Germinal center (tissue), 1 donor: ENCODE results near the gene SARS1.

Experiments
- DNase-seq: peaks from one replicate; pipeline ENCODE4 v3.0.0; 2012; ENCODE audit warnings: mixed read lengths, low spot score

SARS1 gene

DNA sequence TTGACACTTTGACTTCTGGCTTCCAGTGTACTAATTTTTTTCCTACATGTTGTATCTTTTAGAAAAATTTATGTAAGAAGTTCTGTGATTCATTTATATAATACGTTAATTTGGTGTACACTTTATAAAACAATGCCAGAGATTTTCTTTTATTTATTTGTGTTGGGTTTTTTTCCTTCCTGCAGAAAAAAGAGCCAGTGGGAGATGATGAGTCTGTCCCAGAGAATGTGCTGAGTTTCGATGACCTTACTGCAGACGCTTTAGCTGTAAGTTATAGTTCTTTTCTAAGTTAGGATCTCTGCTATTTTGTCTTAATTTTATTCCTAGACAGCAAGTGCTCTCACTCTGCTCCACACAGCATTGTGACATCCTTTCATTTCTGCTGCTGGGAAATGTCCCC is 14.4 kb downstream of the SARS1 start:
- no peak for DNase-seq

DNA sequence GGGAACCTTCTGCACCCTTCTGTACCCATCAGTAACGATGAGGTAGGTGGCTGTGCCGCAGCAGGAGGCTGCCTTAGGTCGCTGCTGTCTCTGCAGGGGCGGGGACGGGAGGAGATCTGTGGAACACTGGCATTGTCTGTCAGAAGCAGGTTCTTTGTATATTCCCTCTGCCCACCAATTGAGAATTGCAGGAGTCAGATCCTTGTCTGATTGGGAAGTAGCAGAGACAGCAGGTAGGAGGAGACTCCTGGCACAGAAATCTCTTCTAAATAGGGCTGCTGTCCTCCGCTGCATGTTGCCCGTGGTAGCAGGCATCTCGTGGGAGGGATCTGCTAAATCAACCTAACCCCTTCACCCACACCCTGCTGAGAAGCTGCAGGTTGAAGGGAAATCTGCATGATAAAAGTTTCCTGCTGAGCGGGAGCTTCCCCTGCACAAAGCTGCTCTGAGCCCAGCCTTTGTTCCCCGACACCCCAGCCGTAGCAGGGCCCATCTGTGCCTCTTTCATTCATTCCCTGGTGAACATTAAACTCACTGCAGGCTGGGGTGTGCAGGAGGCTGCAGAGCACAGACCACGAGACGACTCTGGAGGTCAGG is 15.9 kb downstream of the SARS1 start:
- DNase-seq = no peak

- no peak for DNase-seq
Observed at GRCh38 chr1:109231066-109231465, 17.3 kb downstream of the SARS1 start.

DNA sequence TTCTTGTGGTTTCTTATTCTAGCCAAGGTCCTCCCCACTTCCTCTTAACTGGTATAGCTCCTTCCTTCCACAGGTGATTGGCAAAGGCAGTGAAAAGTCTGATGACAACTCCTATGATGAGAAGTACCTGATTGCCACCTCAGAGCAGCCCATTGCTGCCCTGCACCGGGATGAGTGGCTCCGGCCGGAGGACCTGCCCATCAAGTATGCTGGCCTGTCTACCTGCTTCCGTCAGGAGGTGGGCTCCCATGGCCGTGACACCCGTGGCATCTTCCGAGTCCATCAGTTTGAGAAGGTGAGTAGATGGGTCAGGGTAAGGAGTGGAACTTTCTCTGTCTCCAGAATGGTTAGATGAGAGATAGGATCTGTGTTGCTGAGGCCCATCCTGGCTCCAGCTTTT is 21.4 kb downstream of the SARS1 start:
- DNase-seq = no peak

GRCh38 chr1:109237512-109237911 is 23.8 kb downstream of the SARS1 start:
- no peak for DNase-seq

DNA sequence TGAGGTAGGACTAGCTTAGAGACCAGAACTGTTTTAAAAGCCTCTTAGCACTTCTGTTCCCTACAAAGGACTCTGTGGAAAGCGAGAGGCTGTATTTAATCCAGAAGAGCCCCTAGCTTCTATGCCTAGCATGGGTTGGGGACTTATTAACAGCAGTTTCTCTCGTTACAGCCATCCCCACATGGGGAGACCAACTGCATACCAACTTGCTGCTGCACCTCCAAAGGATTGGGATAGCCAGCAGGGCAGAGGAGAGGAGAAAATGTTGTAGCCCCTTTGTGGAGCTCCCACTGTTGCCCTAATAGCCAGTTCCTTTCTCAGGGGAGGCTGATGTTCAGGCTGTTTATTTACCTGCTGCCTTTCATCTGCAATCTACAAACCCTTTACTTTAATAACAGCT is 24.7 kb downstream of the SARS1 start:
- DNase-seq = no peak

DNA sequence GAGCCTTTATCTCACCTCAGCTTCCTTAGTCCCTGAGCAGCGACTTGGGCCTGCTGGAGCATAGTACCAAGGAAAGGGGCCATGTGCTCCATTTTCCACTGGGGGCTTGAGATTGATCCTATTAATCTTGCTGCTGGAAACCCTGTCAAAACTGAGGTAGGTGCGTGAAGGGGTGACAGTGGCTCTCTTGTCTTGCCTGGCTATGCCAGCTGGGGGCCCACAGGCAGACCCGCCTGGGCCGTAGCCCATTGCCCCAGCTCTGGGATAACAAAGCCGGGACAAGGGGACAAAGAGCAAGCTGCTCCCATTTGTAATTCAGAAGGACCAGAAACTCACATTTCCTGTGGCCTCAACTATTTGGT is 25.3 kb downstream of the SARS1 start:
- no peak for DNase-seq

DNA sequence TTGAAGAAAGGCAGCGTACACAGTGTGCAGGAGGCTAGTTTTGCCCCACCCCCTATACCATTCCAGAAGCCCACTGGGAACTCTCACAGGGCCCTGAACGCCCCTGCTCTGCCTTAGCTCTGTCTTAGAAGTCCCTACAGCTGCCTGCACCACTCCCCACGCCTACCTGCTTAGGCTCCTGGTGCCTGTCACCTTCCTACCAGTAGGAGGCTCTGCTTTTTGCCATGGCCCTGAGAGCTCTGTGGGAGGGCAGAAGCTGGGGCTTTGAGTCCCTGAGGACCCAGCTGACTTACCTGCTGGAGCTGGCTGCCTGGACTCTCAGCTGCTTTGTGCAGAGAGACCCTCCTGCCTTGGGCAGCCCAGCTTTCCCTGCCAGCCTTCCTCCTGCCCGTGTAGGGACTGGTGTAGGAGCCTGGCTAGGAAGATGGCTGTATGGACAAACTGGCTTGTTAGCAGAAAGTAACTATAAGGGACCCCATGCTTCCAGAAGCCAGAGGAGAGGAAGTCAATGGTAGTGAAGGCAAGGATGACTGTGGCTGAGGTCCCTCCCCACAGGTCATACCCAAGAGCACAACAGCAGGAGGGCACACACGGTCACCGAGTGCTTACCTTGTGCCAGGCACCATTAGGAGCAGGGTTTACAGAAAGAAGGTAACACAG is 25.8 kb downstream of the SARS1 start:
- DNase-seq = peak; percentile 74

DNA sequence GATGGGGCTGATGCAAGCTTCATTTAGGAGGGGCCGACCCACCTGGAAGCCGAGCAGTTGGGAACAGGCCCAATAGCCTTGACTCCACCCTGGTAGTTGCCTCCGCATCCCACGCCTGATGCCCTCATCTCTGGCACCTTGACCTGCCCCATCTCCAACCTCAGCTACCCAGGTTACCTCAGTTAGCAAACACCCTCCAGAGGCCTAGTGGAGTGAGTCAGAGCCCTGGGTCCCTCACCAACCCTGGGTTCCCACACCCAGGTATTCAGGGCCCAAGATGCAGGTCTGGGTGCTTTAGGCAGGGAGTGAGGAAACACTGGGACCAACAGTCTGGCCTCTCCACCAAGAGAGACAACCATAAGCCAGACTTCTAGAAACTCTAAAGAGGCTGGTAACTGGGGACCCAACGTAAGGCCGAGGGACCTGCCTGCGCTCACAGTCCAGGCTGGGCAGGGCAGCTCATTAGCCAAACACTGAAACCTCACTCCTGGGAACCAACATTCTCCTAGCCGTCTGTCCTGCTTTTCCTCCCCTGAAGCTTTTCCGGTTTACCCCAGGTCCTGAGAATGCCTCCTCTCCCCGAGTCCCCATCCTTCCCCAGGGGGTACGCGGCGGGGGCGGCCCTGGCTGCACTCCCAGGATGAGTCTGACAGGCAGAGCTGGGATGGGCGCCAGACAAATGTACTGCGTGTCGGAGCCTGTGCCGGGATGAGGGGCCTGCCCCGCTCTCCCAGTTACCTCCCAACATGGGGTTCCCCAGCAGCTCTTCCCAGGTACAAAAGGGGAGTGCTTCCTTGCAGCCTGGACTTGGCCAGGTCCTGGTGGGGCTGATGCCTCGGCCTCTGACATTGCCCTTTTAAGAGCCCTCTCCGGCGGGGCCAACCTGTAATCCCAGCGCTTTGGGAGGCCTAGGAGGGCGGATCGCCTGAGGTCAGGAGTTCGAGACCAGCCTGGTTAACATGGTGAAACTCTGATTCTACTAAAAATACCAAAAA is 26.7 kb downstream of the SARS1 start:
- no peak for DNase-seq

- DNase-seq = no peak
Observed at GRCh38 chr1:109241344-109241743, 27.6 kb downstream of the SARS1 start.

GRCh38 chr1:109241841-109242345 is 28.2 kb downstream of the SARS1 start:
- no peak for DNase-seq

DNA sequence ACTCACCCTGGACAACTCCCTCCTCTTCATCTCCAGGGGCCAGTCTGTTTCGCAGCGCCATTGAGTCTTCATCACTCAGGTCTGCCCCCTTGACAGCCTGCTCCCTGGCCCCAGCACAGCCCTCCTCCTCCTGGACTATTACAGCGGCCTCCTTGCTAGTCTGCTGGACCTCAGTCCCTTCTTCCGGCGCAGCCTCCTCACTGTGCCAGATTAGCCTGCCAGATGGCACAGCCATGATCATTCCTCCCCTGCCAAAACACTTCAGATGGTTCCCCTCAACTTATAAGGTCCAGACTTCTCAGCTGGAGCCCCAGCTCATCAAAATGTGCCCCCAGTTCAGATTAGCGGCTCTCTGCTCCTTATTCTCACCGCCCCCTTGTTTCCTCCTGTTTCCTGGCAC is 28.7 kb downstream of the SARS1 start:
- DNase-seq = no peak

DNA sequence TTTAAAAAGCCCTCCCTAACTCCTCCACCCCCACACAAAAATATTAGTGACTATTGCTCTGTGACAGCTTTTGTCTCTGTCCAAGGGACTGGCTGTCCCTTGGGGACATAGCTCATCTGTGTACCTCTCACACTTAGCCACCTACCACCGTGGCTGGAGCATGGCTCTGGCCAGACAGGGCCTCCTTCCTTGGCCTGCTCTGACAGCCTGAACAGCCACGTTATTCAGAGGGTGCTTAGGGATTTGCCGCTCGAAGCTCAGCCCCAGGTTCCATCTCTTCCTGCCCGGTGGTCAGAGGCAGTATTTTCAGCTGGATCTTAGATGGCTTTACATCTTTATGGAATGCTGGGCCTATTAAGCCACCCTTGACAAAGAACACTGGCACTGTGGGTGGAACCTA is 29.5 kb downstream of the SARS1 start:
- DNase-seq = no peak

DNA sequence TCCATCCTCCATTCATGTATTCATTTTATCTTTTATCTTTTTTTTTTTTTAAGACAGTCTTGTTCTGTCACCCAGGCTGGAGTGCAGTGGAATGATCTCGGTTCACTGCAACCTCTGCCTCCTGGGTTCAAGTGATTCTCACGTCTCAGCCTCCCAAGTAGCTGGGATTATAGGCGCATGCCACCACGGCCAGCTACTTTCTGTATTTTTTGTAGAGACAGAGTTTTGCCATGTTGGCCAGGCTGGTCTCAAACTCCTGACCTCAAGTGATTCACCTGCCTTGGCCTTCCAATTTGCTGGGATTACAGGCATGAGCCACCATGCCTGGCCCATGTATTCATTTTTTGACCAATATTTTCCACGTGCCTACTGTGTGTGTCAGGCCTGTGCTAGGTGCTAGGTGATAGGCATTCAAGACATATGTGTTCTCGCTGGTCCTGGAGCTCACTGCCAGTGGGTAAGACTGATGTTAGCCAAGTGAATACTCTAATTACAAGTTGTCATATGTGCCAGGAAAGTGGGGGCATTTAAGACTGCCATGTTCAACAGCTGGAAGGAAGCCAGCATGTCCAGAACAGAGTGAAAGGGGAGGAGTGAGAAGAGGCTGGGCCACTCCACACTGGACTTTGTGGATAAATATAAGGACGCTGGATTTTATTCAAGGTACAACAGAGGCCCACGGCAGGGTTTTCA is 30.3 kb downstream of the SARS1 start:
- no peak for DNase-seq

DNA sequence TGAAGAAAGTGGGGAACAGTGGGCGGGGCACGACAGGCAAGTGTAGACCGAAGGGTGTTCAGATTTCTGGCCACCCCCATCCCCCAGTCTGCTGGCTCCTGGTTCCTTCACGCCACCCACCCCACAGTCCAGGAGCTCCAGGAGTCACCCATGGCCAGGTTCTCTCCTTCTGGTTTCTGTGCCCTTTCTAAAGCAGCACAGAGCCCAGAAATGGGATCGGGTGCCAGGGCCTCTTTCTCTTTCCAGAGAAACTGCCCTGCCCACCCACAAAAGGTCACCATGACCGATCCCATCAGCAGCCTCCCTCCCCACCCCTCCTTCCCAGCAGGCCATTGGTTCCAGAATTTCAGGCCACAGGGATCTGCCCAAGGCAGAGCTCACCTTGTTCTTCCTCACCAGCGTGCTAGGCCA is 32.4 kb downstream of the SARS1 start:
- DNase-seq = no peak

DNA sequence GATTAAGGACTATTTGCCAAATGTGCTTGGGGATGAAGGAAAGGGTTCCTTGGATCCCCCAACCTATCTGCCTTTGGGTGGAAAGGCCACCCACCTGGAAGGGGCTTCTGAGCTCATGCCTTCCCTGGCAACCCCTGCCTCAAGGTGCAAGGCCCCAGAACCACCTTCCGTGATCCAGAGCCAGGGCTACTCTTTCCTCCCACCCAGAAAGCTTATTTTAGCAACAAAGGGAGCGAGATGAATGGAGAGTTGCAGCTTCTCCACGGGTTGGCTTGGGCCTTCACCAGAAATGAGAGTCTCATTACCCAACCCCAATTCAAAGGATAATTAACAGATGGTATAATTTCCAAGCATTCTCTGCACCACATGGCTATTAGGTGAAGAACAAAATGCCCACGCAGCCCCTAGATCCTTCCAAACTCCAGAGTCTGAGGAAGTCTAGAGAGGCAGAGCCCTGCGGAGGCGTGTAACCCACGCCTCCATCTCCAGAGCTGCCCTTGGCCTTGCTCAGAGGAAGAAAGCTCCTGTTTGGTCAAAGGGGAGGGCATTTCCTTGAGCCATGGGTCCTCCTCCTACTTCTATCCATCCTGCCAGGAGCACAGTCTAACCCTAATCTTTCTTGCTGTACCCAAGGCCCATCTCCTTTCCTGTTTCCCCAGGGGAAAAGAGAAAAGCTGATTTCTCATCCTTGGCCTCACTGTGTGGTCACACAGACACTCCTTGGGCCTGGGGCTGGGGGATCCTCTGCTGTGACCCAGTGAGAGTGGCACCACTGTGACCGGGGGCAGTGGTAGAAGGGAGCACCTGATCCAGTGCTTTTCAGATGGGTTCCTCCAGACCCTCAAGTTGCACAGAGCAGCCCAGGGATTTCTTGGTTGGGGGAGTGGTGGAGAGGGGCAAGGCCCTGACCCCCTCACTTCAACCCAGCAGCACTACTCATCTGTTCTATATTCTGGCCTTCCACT is 34.0 kb downstream of the SARS1 start:
- no peak for DNase-seq

GRCh38 chr1:109248444-109248796 is 34.7 kb downstream of the SARS1 start:
- DNase-seq = no peak

DNA sequence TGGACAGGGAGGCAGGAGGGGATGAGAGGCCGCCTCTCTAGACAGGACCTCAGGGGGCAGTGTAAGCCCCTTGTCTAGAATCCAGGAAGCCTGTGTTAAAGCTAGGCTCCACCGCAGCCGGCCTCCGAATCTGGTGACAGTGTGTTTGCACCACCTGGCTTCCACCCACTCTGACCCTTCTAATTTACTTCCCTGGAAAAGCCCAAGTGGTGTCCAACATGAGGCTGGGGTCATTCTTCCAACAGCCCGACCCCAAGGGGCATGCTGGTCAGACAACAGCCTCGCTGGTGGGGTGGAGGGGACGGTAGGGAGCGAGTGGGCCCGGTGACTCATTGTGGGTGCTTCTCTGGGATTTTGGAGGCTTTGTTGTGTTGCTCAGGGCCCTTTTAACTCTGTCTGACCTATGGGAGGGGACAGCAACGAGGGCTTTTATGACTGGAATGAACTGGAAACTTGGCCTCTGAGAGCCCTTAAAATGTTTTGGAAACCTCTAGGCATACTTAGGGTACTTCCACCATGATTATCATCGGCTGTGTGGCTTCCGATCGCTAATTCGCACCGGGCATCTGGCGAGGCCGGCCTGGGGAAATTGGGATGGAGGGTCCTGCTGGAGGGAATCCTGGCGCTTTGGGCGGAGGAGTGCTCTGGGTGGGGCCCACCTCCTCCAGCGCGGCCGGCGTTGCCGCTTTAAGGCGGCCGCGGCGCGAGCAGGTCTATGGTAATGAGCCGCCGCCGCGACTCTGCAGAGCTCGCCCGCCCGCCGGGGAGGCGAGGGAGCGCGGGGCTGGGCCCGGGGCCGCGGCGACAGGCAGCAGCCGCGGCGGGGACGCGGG is 35.3 kb downstream of the SARS1 start, which contains the start of gene CELSR2:
Gene CELSR2 (plus strand): TSS at position 743 of the 833 bp plus-strand sequence. CDS start 541 bp downstream, outside the sequence.
- peak; percentile 88 for DNase-seq

- DNase-seq = peak; percentile 32
Observed at GRCh38 chr1:109249654-109250401, 36.1 kb downstream of the SARS1 start.
